OCI-LY3 (cell line): Measurements from ENCODE around the gene MDGA2.

Experiments used
- H2AFZ ChIP-seq: fragments of 200-600, 300-600 bp; shearing (Covaris generic); 2 replicates; pipeline ENCODE4 v1.6.0; 2014; ENCODE audit warnings: antibody characterized with exemption, low read depth, low read length
- H3K27ac ChIP-seq: fragments of 200-600, 300-600 bp; sonication (generic); 2 replicates; pipeline ENCODE4 v1.5.1; 2014; ENCODE audit warnings: mild to moderate bottlenecking, low read length, moderate library complexity, mixed read lengths
- H3K27me3 ChIP-seq: fragments of 200-600, 300-600 bp; sonication (generic); 2 replicates; pipeline ENCODE4 v1.6.1; 2014; ENCODE audit warnings: low read depth, low read length, mixed read lengths
- H3K36me3 ChIP-seq: fragments of 200-600, 300-600 bp; sonication (generic); replicated peaks from 2 replicates; pipeline ENCODE3; 2014; ENCODE audit warnings: low read depth, low read length, mixed read lengths
- H3K4me1 ChIP-seq: fragments of 300-600, 200-600 bp; sonication (generic); 2 replicates; pipeline ENCODE4 v1.6.1; 2014; ENCODE audit warnings: low read length, mixed read lengths
- H3K4me2 ChIP-seq: fragments of 200-600, 300-600 bp; sonication (generic); 2 replicates; pipeline ENCODE4 v1.6.1; 2014; ENCODE audit warnings: low read length, mixed read lengths
- H3K4me3 ChIP-seq: fragments of 300-600, 200-600 bp; sonication (generic); 2 replicates; pipeline ENCODE4 v1.5.1; 2014; ENCODE audit warnings: antibody characterized with exemption, mild to moderate bottlenecking, low read length, moderate library complexity
- H3K79me2 ChIP-seq: fragments of 300-600, 200-600 bp; shearing (Covaris generic); 2 replicates; pipeline ENCODE4 v1.6.1; 2014; ENCODE audit warnings: mild to moderate bottlenecking, low read length, mixed read lengths
- H3K9ac ChIP-seq: fragments of 300-600, 200-600 bp; shearing (Covaris generic); 2 replicates; pipeline ENCODE4 v1.6.0; 2014; ENCODE audit warnings: mild to moderate bottlenecking, low read length, moderate library complexity
- H3K9me3 ChIP-seq: fragments of 200-600, 300-600 bp; shearing (Covaris generic); 2 replicates; pipeline ENCODE4 v1.6.1; 2014; ENCODE audit warnings: low read length, mixed read lengths; ENCODE audit not compliant: insufficient read depth
- H4K20me1 ChIP-seq: fragments of 200-600, 300-600 bp; sonication (generic); 2 replicates; pipeline ENCODE4 v1.6.1; 2016; ENCODE audit warnings: low read length, mixed read lengths; ENCODE audit not compliant: insufficient read depth
- CTCF ChIP-seq: fragments of 200-600, 300-600 bp; sonication (generic); IDR thresholded peaks from 2 replicates; pipeline ENCODE4 v1.5.1; 2014; ENCODE audit warnings: antibody characterized with exemption, low read length, low read depth
- EZH2phosphoT487 ChIP-seq: fragments of 200-600 bp; shearing (Covaris generic); IDR thresholded peaks from 2 replicates; pipeline ENCODE4 v1.6.1; 2018; ENCODE audit warnings: antibody characterized with exemption, mixed run types, low read depth

Gene MDGA2

GRCh38 chr14:46840944-46841720 lies 834.3 kb downstream of the MDGA2 start:
- H3K9me3 ChIP-seq: no peaks in the 10 kb centered on the region
- no peaks in the 10 kb centered on the region for H3K79me2 ChIP-seq
- TF ChIP-seq CTCF: no peak
- TF ChIP-seq EZH2phosphoT487: no peak
- H3K4me1 ChIP-seq: no peaks in the 10 kb centered on the region
- H3K27me3 ChIP-seq: no peaks in the 10 kb centered on the region
- H3K36me3 ChIP-seq: no peaks in the 10 kb centered on the region
- H3K4me3 ChIP-seq: no peak overlapping the region
- no peaks in the 10 kb centered on the region for H4K20me1 ChIP-seq
- no peak overlapping the region for H3K4me2 ChIP-seq
- no peak overlapping the region for H3K27ac ChIP-seq
- H3K9ac ChIP-seq: no peak overlapping the region
- H2AFZ ChIP-seq: no peak overlapping the region

- Histone ChIP-seq H3K9ac (no peak overlapping the region), H3K27ac (no peak overlapping the region), H4K20me1 (no peaks in the 10 kb centered on the region), H3K4me2 (no peak overlapping the region), H3K36me3 (no peaks in the 10 kb centered on the region), H2AFZ (no peak overlapping the region), H3K4me1 (no peaks in the 10 kb centered on the region), H3K27me3 (no peaks in the 10 kb centered on the region), H3K79me2 (no peaks in the 10 kb centered on the region), H3K4me3 (no peak overlapping the region), H3K9me3 (no peaks in the 10 kb centered on the region)
- TF ChIP-seq EZH2phosphoT487 (no peak), CTCF (no peak)
Measured at GRCh38 chr14:46820291-46820690, 855.1 kb downstream of the MDGA2 start.

- no peaks in the 10 kb centered on the region for H3K27me3 ChIP-seq
- H3K79me2 ChIP-seq: no peaks in the 10 kb centered on the region
- no peaks in the 10 kb centered on the region for H3K36me3 ChIP-seq
- no peak overlapping the region for H3K4me2 ChIP-seq
- TF ChIP-seq EZH2phosphoT487 (no peak), CTCF (no peak)
- H3K9me3 ChIP-seq: no peaks in the 10 kb centered on the region
- H3K9ac ChIP-seq: no peak overlapping the region
- H3K27ac ChIP-seq: no peak overlapping the region
- H3K4me3 ChIP-seq: no peak overlapping the region
- no peaks in the 10 kb centered on the region for H3K4me1 ChIP-seq
- H2AFZ ChIP-seq: no peak overlapping the region
- H4K20me1 ChIP-seq: no peaks in the 10 kb centered on the region
Measured at GRCh38 chr14:46819117-46819516, 856.3 kb downstream of the MDGA2 start.

GRCh38 chr14:46818147-46818546 lies 857.3 kb downstream of the MDGA2 start:
- H4K20me1 ChIP-seq: no peaks in the 10 kb centered on the region
- no peaks in the 10 kb centered on the region for H3K27me3 ChIP-seq
- no peak overlapping the region for H3K27ac ChIP-seq
- H3K4me1 ChIP-seq: no peaks in the 10 kb centered on the region
- TF ChIP-seq EZH2phosphoT487 (no peak), CTCF (no peak)
- no peak overlapping the region for H2AFZ ChIP-seq
- no peaks in the 10 kb centered on the region for H3K9me3 ChIP-seq
- H3K79me2 ChIP-seq: no peaks in the 10 kb centered on the region
- H3K4me2 ChIP-seq: no peak overlapping the region
- no peaks in the 10 kb centered on the region for H3K36me3 ChIP-seq
- no peak overlapping the region for H3K9ac ChIP-seq
- H3K4me3 ChIP-seq: no peak overlapping the region
